IMR-90 (cell line): ENCODE measurements around the gene DENND2C. TPM values are rescaled to one million over a fixed set of nuclear protein-coding genes. Genes with fewer than 3 reads are reported as not detected.

Source experiments
- ATAC-seq: fragments of 200-7000 bp; cut with Tn5 transposase; 2 replicates; pipeline ENCODE4 v1.9.1; 2020; ENCODE audit warnings: low read depth, mild to moderate bottlenecking, moderate library complexity
- BruUV-seq: library from RNA; stranded (reverse); fragments of 400-500 nt; replicated peaks from 2 replicates; lab custom pipeline; 2021; lab: Mats Ljungman, UMichigan
- CTCF ChIA-PET: fragments of 300-600 bp; formaldehyde crosslinking; extraction: SDS; loops from one replicate; lab custom pipeline; 2021; ENCODE audit warnings: antibody characterized with exemption; lab: Yijun Ruan, JAX
- POLR2A ChIA-PET: fragments of 300-600 bp; sonication (Branson Sonifier 250); formaldehyde crosslinking; loops from one replicate; lab custom pipeline; 2022; ENCODE audit warnings: antibody characterized with exemption; ENCODE audit not compliant: unreplicated experiment; lab: Charles Lee
- DNase-seq: peaks from one replicate; pipeline ENCODE4 v3.0.0; 2013
- H2AFZ ChIP-seq: replicated peaks from 2 replicates; pipeline ENCODE3; 2013; ENCODE audit warnings: low read length, mild to moderate bottlenecking; ENCODE audit not compliant: poor library complexity
- H2AK5ac ChIP-seq: 2 replicates; pipeline ENCODE4 v1.6.1; 2013; ENCODE audit warnings: low read depth, low read length, inconsistent platforms
- H2AK9ac ChIP-seq: replicated peaks from 2 replicates; pipeline ENCODE3; 2013; ENCODE audit warnings: mild to moderate bottlenecking, low read depth, low read length, moderate library complexity; ENCODE audit not compliant: poor library complexity
- H2BK120ac ChIP-seq: 2 replicates; pipeline ENCODE4 v1.6.1; 2013; ENCODE audit warnings: low read depth, low read length, inconsistent platforms
- H2BK15ac ChIP-seq: 3 replicates; pipeline ENCODE4 v1.6.1; 2013; ENCODE audit warnings: low read depth, low read length, inconsistent platforms
- H2BK20ac ChIP-seq: 2 replicates; pipeline ENCODE4 v1.6.1; 2013; ENCODE audit warnings: low read depth, mild to moderate bottlenecking, inconsistent platforms, low read length, moderate library complexity
- H2BK5ac ChIP-seq: 2 replicates; pipeline ENCODE4 v1.6.1; 2013; ENCODE audit warnings: mild to moderate bottlenecking, low read depth, low read length, inconsistent platforms; ENCODE audit not compliant: poor library complexity, severe bottlenecking
- H3K14ac ChIP-seq: replicated peaks from 2 replicates; pipeline ENCODE4 v1.6.1; 2013; ENCODE audit warnings: low read depth, low read length, inconsistent platforms
- H3K18ac ChIP-seq: 2 replicates; pipeline ENCODE4 v1.6.1; 2013; ENCODE audit warnings: low read depth, low read length, control low read depth
- H3K23ac ChIP-seq: 2 replicates; pipeline ENCODE4 v1.6.1; 2013; ENCODE audit warnings: low read depth, low read length, inconsistent platforms
- H3K27ac ChIP-seq: 2 replicates; pipeline ENCODE4 v1.5.1; 2013; ENCODE audit warnings: mild to moderate bottlenecking, control low read depth, low read length; ENCODE audit not compliant: insufficient read depth
- H3K27me3 ChIP-seq: 2 replicates; pipeline ENCODE4 v1.6.1; 2013; ENCODE audit warnings: low read length; ENCODE audit not compliant: control insufficient read depth, insufficient read depth
- H3K36me3 ChIP-seq: 2 replicates; pipeline ENCODE4 v1.6.1; 2013; ENCODE audit warnings: low read length, mixed read lengths; ENCODE audit not compliant: control insufficient read depth, insufficient read depth
- H3K4ac ChIP-seq: 2 replicates; pipeline ENCODE4 v1.6.1; 2013; ENCODE audit warnings: low read depth, low read length, inconsistent platforms
- H3K4me1 ChIP-seq: 2 replicates; pipeline ENCODE4 v1.6.1; 2013; ENCODE audit warnings: low read length, mixed read lengths; ENCODE audit not compliant: control insufficient read depth, insufficient read depth
- H3K4me2 ChIP-seq: 2 replicates; pipeline ENCODE4 v1.6.1; 2013; ENCODE audit warnings: low read depth, mild to moderate bottlenecking, control low read depth, low read length, moderate library complexity
- H3K4me3 ChIP-seq: 2 replicates; pipeline ENCODE4 v1.5.1; 2013; ENCODE audit warnings: low read depth, mild to moderate bottlenecking, control low read depth, low read length, moderate library complexity; ENCODE audit not compliant: insufficient read depth
- H3K56ac ChIP-seq: 2 replicates; pipeline ENCODE4 v1.6.1; 2013; ENCODE audit warnings: low read length, inconsistent platforms; ENCODE audit not compliant: insufficient read depth; ENCODE audit errors: extremely low read depth
- H3K79me1 ChIP-seq, 2 experiments: 2 replicates each; pipeline ENCODE4 v1.6.1; 2013; ENCODE audit warnings: low read length in 2 of 2, inconsistent platforms in 1 of 2, low read depth in 1 of 2
- H3K9ac ChIP-seq: 2 replicates; pipeline ENCODE4 v1.6.1; 2013; ENCODE audit warnings: low read depth, low read length, control low read depth
- H3K9me1 ChIP-seq: 2 replicates; pipeline ENCODE4 v1.6.1; 2013; ENCODE audit warnings: low read length, inconsistent platforms; ENCODE audit not compliant: insufficient read depth
- H3K9me3 ChIP-seq: 2 replicates; pipeline ENCODE4 v1.6.1; 2013; ENCODE audit warnings: low read length; ENCODE audit not compliant: control insufficient read depth, insufficient read depth
- H4K20me1 ChIP-seq: 2 replicates; pipeline ENCODE4 v1.6.1; 2013; ENCODE audit warnings: low read length, inconsistent platforms; ENCODE audit not compliant: insufficient read depth
- H4K5ac ChIP-seq: 2 replicates; pipeline ENCODE4 v1.6.1; 2013; ENCODE audit warnings: mild to moderate bottlenecking, low read depth, low read length, control low read depth
- H4K8ac ChIP-seq, 2 experiments: 2 replicates each; pipeline ENCODE4 v1.6.1; 2013; ENCODE audit warnings: low read depth in 2 of 2, low read length in 2 of 2, control low read depth in 1 of 2, inconsistent platforms in 1 of 2
- H4K91ac ChIP-seq: 2 replicates; pipeline ENCODE4 v1.6.1; 2013; ENCODE audit warnings: low read depth, low read length, inconsistent platforms; ENCODE audit not compliant: insufficient read depth
- BHLHE40 ChIP-seq: fragments of 150-350 bp; IDR thresholded peaks from 2 replicates; pipeline ENCODE4 v1.6.1; 2016; ENCODE audit warnings: mild to moderate bottlenecking, low read depth, low read length
- CEBPB ChIP-seq: IDR thresholded peaks from 2 replicates; pipeline ENCODE4 v1.6.1; 2012; ENCODE audit warnings: low read depth, low read length, improper control_type of control experiment
- CHD1 ChIP-seq: IDR thresholded peaks from 2 replicates; pipeline ENCODE4 v1.6.1; 2012; ENCODE audit warnings: low read depth, low read length, improper control_type of control experiment
- CTCF ChIP-seq: conservative IDR thresholded peaks from 2 replicates; pipeline ENCODE4 v1.5.1; 2012; ENCODE audit warnings: mild to moderate bottlenecking, low read depth, low read length, improper control_type of control experiment
- ELK1 ChIP-seq: fragments of 150-350 bp; IDR thresholded peaks from 2 replicates; pipeline ENCODE4 v1.6.1; 2016; ENCODE audit warnings: low read depth, mild to moderate bottlenecking, low read length, moderate library complexity, borderline replicate concordance
- FOS ChIP-seq: fragments of 150-350 bp; IDR thresholded peaks from 2 replicates; pipeline ENCODE4 v1.6.1; 2016; ENCODE audit warnings: low read depth, low read length
- MAFK ChIP-seq: IDR thresholded peaks from 2 replicates; pipeline ENCODE4 v1.6.1; 2012; ENCODE audit warnings: low read depth, low read length, improper control_type of control experiment
- MAZ ChIP-seq: IDR thresholded peaks from 2 replicates; pipeline ENCODE4 v1.6.1; 2012; ENCODE audit warnings: low read depth, mild to moderate bottlenecking, low read length, improper control_type of control experiment, moderate library complexity, borderline replicate concordance
- MXI1 ChIP-seq: IDR thresholded peaks from 2 replicates; pipeline ENCODE4 v1.6.1; 2012; ENCODE audit warnings: low read depth, mild to moderate bottlenecking, low read length, moderate library complexity, borderline replicate concordance
- NFE2L2 ChIP-seq: fragments of 150-350 bp; IDR thresholded peaks from 2 replicates; pipeline ENCODE4 v1.6.1; 2016; ENCODE audit warnings: low read depth, mild to moderate bottlenecking, low read length
- POLR2A ChIP-seq: IDR thresholded peaks from 2 replicates; pipeline ENCODE4 v1.6.1; 2012; ENCODE audit warnings: mild to moderate bottlenecking, low read depth, low read length
- RAD21 ChIP-seq: IDR thresholded peaks from 2 replicates; pipeline ENCODE4 v1.6.1; 2012; ENCODE audit warnings: low read length, improper control_type of control experiment
- RCOR1 ChIP-seq: IDR thresholded peaks from 2 replicates; pipeline ENCODE4 v1.6.1; 2012; ENCODE audit warnings: mild to moderate bottlenecking, low read length, improper control_type of control experiment; ENCODE audit not compliant: insufficient replicate concordance
- RFX5 ChIP-seq: IDR thresholded peaks from 2 replicates; pipeline ENCODE4 v1.8.0; 2012; ENCODE audit warnings: low read depth, mild to moderate bottlenecking, low read length, moderate library complexity
- SMC3 ChIP-seq: fragments of 150-350 bp; IDR thresholded peaks from 2 replicates; pipeline ENCODE4 v1.6.1; 2016; ENCODE audit warnings: low read depth, mild to moderate bottlenecking, antibody characterized with exemption, low read length, moderate library complexity
- USF2 ChIP-seq: fragments of 150-350 bp; IDR thresholded peaks from 2 replicates; pipeline ENCODE4 v1.6.1; 2017; ENCODE audit warnings: mild to moderate bottlenecking, antibody characterized with exemption, low read length, low read depth
- WGBS, 2 experiments: methylation state at CpG; one replicate each; pipeline versions ENCODE4 v1.1.5 to v1.1.7; 2013; ENCODE audit warnings: missing lambda C conversion rate in 2 of 2; ENCODE audit not compliant: insufficient read length in 1 of 2; ENCODE audit errors: extremely low coverage in 2 of 2; 5-methylcytosine and 5-hydroxymethylcytosine counted together
- dilution Hi-C: fragments of 300-500 bp; cut with HindIII; formaldehyde crosslinking; loops from one replicate; pipeline ENCODE4 v1.14.3; 2018; ENCODE audit warnings: low sequenced_read_pairs; ENCODE audit not compliant: unreplicated experiment
- in situ Hi-C: fragments of 300-500 bp; cut with MboI; formaldehyde crosslinking; loops from 3 replicates; pipeline ENCODE4 v1.14.3; 2019; ENCODE audit warnings: low sequenced_read_pairs, inconsistent platforms, mixed read lengths
- intact Hi-C: fragments of 100-400 bp; cut with micrococcal nuclease; formaldehyde crosslinking; loops from 2 replicates; pipeline ENCODE4 v1.10.0; 2022
- polyA plus RNA-seq, 3 experiments: library from polyadenylated mRNA; depleted of rRNA; stranded (reverse); fragments of >200 nt; gene quantifications; 2 replicates each; pipeline ENCODE4 v1.2.3, GENCODE V29; 2012; ENCODE audit warnings: low replicate concordance in 1 of 3
- total RNA-seq: library from RNA; depleted of rRNA; stranded (reverse); fragments of >200 nt; gene quantifications from 2 replicates; pipeline ENCODE4 v1.2.3, GENCODE V29; 2012

Gene DENND2C
- total and polyA plus RNA-seq, 2 of the 4 experiments (the other 2 are of a cell fraction), result 0.58 to 2.2 TPM

- no peak overlapping the region for H2AFZ ChIP-seq
- TF ChIP-seq MAFK (no peak), MXI1 (no peak), CTCF (no peak), CHD1 (no peak), ELK1 (no peak), FOS (no peak), MAZ (no peak), POLR2A (no peak), RCOR1 (no peak), NFE2L2 (no peak), RFX5 (no peak), USF2 (no peak), SMC3 (no peak), CEBPB (no peak), BHLHE40 (no peak), RAD21 (no peak)
- intact Hi-C loops (loop anchor here (5.0 kb wide), 1 partner anchor 50 kb away; no protein-coding TSS in a partner anchor), in situ Hi-C loops (no loop called here), dilution Hi-C loops (no loop called here)
- no peaks in the 10 kb centered on the region for H4K20me1 ChIP-seq
- DNase-seq (no peak), ATAC-seq (no peak)
- no peak overlapping the region for H3K56ac ChIP-seq
- H3K23ac ChIP-seq, result no peak overlapping the region
- no peaks in the 10 kb centered on the region for H3K27me3 ChIP-seq
- H3K79me1 ChIP-seq, result no peaks in the 10 kb centered on the region
- H3K4me2 ChIP-seq, result no peak overlapping the region
- no peak overlapping the region for H2BK120ac ChIP-seq
- H2AK9ac ChIP-seq, result no peak overlapping the region
- H3K9me1 ChIP-seq, result 0 out of 2 replicates have a peak, but pooled peaks cover 3% of the 10 kb centered on the region
- no peak overlapping the region for H2BK20ac ChIP-seq
- no peak overlapping the region for H4K8ac ChIP-seq
- no peak overlapping the region for H2BK15ac ChIP-seq
- no peak overlapping the region for H4K91ac ChIP-seq
- H2AK5ac ChIP-seq, result no peak overlapping the region
- H3K4me3 ChIP-seq, result no peak overlapping the region
- BruUV-seq, result no TSS peak
- POLR2A ChIA-PET, result no interaction called here
- no peak overlapping the region for H4K5ac ChIP-seq
- no peak overlapping the region for H3K18ac ChIP-seq
- no peak overlapping the region for H3K9ac ChIP-seq
- H2BK5ac ChIP-seq, result no peak overlapping the region
- H3K4ac ChIP-seq, result no peak overlapping the region
- no peaks in the 10 kb centered on the region for H3K4me1 ChIP-seq
- no peaks in the 10 kb centered on the region for H3K36me3 ChIP-seq
- WGBS, 2 experiments, result 100% methylated on average over 2 of the region's 3 CpGs; no CpG with 5 or more reads in 1 of the 2 experiments
- no peak overlapping the region for H3K27ac ChIP-seq
- no peak overlapping the region for H3K14ac ChIP-seq
- CTCF ChIA-PET, result no interaction called here
- H3K9me3 ChIP-seq, result no peaks in the 10 kb centered on the region
Observed at GRCh38 chr1:114666954-114667353, 2.9 kb downstream of the DENND2C start.
